ENCODE results near the gene PYGM.

The PYGM gene

GRCh38 chr11:64729851-64730382 lies 29.9 kb downstream of the PYGM start:
- no peak for DNase-seq

GRCh38 chr11:64728757-64729365 lies 30.9 kb downstream of the PYGM start:
- DNase-seq = no peak

- DNase-seq = no peak
Observed at GRCh38 chr11:64726867-64727530, 32.8 kb downstream of the PYGM start.

- DNase-seq = no peak
Observed at GRCh38 chr11:64726211-64726641, 33.5 kb downstream of the PYGM start.

GRCh38 chr11:64724863-64725532 lies 34.8 kb downstream of the PYGM start:
- DNase-seq = no peak

- no peak for DNase-seq
Observed at GRCh38 chr11:64723907-64724862, 35.6 kb downstream of the PYGM start.

GRCh38 chr11:64723117-64723906 lies 36.5 kb downstream of the PYGM start, which contains the start of gene NRXN2:
Gene NRXN2 (minus strand): TSS chr11:64723197. CDS start chr11:64713699, 9,498 bp downstream.
- DNase-seq = peak; percentile 75

GRCh38 chr11:64722141-64723065 lies 37.4 kb downstream of the PYGM start:
- no peak for DNase-seq

GRCh38 chr11:64721359-64721699 lies 38.4 kb downstream of the PYGM start:
- DNase-seq = no peak

- no peak for DNase-seq
Observed at GRCh38 chr11:64720640-64721358, 39.0 kb downstream of the PYGM start.

GRCh38 chr11:64720167-64720566 lies 39.6 kb downstream of the PYGM start:
- DNase-seq = no peak

- DNase-seq = no peak
Observed at GRCh38 chr11:64719406-64719805, 40.4 kb downstream of the PYGM start.

- DNase-seq = no peak
Observed at GRCh38 chr11:64718780-64719124, 41.0 kb downstream of the PYGM start.

- no peak for DNase-seq
Observed at GRCh38 chr11:64718084-64718779, 41.5 kb downstream of the PYGM start.

- DNase-seq = no peak
Observed at GRCh38 chr11:64717268-64717578, 42.6 kb downstream of the PYGM start.

- no peak for DNase-seq
Observed at GRCh38 chr11:64716473-64717267, 43.1 kb downstream of the PYGM start.

- DNase-seq = no peak
Observed at GRCh38 chr11:64715756-64716472, 43.9 kb downstream of the PYGM start.

- no peak for DNase-seq
Observed at GRCh38 chr11:64715110-64715509, 44.7 kb downstream of the PYGM start.
